Kidney tubule cell (primary cell): ENCODE results near the gene SYN1.
A peak's percentile ranks its signal among the peaks of the same experiment; 100 is the strongest.
"Not testable (repeated sequence)": the region's sequence is repeated elsewhere in the genome, so short reads cannot be mapped to it uniquely, and the experiment has no call there.

ENCODE experiments used
- DNase-seq: peaks from one replicate; pipeline ENCODE4 v3.0.0-alpha.2; 2018; ENCODE audit warnings: low spot score

The SYN1 gene

GRCh38 chrX:47633689-47634590, 14.3 kb upstream of the SYN1 start:
- no peak for DNase-seq

DNA sequence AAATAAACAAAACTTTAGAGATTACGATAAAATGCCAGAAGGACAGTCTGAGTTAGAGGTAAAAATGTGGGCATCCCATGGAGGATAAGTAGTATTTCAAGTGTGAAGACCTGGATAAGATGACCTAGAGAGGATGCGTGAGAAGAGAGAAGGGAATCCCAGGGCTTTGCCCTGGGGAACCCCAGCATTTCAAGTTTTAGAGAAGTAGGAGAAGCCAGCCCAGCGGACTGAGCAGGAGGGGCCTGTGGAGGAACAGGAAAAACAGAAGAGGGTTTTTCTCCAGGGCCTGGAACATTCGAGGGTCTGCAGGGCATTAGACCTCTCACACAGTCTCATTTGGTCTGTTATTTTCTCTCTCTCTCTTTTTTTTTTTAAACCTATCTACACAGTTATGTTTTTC, 13.0 kb upstream of the SYN1 start:
- DNase-seq, result no peak

DNA sequence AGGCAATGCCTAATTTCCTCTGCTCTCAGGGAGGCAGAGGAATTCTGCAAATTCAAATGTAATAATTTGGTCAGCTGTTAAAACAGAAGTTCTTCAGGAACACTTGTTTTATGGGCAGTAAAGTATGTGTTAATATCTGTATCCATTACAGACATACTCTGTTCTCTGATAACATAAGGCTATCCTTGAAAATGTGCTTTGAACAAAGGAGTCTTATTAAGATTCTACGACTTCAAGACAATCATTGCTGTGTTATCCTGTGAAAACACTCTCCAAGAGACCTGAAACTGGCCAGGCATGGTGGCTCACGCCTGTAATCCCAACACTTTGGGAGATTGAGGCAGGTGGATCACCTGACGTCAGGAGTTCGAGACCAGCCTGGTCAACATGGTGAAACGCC, 12.0 kb upstream of the SYN1 start:
- no peak for DNase-seq

DNA sequence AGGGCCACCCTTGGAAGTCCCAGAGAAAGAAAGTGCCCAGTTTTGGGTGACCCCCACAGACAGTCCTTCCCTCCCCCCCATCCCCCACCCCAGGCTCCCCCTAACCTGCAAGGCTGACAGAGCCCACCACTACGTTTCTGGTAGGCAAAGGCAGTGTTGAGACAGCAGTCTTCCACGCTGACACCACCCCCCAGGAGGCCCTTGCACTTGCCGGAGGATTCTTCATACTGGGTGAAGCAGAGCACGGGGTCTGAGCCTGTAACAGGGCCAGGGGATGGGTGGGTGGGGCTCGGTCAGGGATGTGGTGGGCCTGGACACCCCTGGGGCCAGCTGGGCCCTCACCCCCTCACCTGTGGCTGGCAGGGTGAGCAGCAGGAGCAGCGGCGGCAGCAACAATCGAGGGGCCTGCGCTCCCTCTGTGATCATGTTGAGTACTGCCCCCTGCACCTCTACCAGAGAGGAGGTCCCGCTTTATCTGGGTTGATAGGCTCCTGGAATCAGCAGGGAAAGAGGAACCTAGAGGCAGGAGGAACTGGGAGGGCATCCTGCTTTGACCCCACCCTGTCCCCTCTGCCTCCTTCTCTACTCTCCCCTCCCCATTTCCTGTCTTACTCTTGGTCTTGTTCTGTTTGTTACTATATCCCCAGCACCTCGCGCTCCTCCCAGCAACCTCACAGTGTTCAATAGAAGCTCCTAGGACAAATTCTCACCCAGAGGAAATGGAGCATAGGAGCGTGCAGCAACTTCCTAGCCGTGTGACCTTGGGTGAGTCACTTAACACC, 10.0 kb upstream of the SYN1 start, which contains the start of gene CFP:
CFP (minus strand) TSS at position 512 of the 782 bp plus-strand sequence; CDS start at position 426, 86 bp downstream.
- DNase-seq, result no peak

GRCh38 chrX:47628982-47629381, 9.3 kb upstream of the SYN1 start:
- DNase-seq, result no peak

DNA sequence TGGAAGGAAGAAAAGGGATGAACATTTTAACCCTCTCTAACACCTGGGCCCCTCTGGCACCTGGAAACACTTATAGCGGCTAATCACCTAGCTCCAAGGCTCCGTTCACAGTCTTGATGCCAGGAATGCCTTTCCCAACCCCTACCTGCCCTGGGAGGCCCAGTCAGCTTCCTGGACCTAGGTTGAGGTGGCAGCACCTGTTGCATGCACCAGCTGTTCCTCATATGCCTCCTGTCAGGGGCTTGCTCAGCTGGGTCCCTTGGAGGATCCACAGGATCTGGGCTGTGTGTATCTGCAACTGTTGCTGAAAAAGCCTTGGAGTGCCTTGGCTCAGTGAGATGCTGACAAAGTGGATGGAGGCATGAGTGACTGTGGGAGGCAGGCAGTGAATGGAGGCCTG, 5.7 kb upstream of the SYN1 start:
- no peak for DNase-seq

- peak; percentile 70 for DNase-seq
These were observed 3.9 kb upstream of the SYN1 start for GRCh38 chrX:47623540-47624027.

DNA sequence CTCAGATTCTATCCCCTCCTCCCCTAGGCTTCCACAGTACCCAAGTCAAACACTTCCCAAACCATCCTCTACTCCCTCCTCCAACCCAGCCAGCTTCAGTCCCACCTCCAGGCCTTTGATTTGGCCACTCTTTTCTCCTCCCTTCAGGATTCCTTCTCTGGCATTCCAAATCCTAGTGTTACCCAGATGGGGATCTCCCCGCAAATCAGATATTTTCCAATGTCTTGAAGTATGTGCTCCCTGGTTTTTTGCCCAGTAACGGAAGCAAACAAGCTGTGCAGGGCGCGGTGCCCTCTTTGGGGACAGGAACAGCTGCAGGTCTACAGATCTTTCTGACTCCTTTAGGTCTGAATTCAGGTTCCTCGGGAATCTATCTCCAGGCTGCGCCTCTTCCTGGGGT, 2.2 kb upstream of the SYN1 start:
- no peak for DNase-seq

DNA sequence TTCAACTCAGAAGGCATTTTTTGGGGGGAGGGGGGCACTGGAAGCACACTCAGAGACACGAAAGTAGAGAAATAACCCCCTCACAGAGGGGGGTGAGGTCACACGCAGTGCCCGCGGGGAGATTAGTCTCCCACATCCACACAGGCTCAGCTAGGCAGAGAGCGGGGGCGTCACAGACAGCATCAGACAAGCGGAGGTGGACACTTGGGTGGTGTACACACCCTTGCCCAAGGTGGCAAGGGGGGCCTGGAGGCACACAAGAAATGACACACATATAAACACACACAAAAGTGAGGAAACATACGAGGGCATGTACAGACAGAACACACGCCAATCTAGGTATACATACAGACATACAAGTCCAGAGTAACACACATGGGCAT, 637 bp upstream of the SYN1 start:
- DNase-seq, result no peak

GRCh38 chrX:47618923-47619485, 653 bp downstream of the SYN1 start:
- no peak for DNase-seq

- DNase-seq, result no peak
These were observed 5.0 kb downstream of the SYN1 start for GRCh38 chrX:47614618-47615017.

DNA sequence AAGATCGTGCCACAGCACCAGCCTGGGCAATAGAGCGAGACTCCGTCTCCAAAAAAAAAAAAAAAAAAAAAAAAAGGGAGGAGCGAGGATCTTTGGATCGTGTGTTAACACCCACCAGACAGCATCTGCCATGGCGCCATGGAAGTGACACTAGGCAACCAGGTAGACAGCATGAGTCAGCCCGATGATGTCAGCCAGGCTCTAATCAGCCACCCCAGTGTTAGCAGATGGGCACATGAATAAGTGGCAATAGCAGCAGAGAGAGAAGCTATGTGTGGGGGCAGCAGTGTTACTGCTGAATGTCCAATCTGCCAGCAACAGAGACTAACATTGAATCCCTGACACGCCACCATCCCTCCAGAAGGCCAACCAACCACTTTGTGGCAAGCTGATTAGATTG, 6.6 kb downstream of the SYN1 start:
- peak; percentile 17 for DNase-seq

- no peak for DNase-seq
These were observed 7.2 kb downstream of the SYN1 start for GRCh38 chrX:47612418-47612817.

- DNase-seq, result no peak
These were observed 7.7 kb downstream of the SYN1 start for GRCh38 chrX:47611926-47612325.

DNA sequence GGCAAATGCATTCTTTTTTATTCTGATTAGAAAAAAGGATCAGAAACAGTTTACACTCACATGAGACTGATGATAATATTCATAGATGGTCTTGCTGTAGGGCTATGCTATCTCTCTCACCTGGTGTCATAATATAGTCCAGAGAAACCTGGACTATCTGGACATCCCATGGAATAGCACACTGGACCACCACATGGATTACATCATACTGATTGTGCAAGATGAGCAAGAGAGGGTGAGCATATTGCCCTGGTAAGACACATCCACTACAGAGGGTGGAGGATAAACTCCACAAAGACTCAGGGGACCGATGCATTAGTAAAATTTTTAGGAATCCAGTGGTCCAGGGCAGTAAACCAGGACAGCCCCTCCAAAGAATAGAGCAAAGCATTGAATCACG, 8.2 kb downstream of the SYN1 start:
- no peak for DNase-seq

DNA sequence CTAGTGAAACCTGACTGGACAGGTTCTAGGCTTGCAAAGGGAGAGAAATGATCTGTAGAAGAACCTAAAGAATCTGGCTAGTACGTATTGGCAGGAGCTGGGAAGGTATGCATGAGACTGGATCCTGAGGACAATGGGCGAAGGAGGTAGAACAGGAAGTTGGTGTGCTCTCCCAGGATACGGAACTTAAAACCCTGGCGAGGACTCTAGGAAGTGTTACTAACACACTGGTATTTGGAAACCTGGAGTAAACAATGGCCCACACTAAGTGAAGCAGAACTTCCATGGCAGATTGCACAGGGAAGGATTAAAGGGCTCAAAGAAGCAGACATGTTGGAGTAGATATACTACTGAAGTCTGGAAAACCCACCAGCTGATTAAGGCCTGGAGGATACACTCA, 9.1 kb downstream of the SYN1 start:
- DNase-seq, result no peak

- DNase-seq, result no peak
These were observed 11.4 kb downstream of the SYN1 start for GRCh38 chrX:47608130-47608810.

DNA sequence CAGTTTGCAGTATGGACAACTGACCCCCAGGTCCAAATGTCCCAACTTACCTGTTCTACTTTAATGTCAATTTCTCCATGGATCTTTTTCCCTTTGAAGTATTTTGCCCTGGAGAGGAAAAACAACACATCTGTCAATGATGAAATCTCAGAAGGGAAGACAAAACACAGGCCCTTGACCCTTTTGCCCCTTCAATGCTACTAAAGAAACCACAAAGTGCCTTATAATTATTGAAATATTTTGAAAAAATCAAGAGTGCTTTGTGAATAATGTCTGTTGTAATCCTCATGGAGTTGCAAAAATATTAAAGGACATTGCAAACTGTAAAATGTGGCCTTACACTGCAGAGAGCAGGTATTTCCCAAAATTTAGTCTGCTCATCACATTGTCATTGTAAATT, 12.6 kb downstream of the SYN1 start:
- DNase-seq, result no peak

- no peak for DNase-seq
These were observed 14.6 kb downstream of the SYN1 start for GRCh38 chrX:47605024-47605423.

GRCh38 chrX:47603125-47603524, 16.5 kb downstream of the SYN1 start:
- DNase-seq, result not testable (repeated sequence)

DNA sequence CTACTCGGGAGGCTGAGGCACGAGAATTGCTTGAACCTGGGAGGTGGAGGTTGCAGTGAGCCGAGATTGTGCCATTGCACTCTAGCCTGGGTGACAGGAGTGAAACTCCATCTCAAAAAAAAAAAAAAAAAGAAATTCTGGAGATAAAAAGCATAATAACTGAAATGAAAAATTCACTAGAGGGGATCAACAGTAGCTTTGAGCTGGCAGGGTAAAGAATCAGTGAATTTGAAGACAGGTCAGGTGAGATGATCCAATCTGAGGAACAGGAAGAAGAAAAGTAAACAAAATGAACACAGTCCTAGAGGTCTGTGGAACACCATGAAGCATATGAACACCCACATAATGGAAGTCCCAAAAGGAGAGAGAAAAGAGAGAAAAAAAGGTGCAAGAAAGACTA, 22.4 kb downstream of the SYN1 start:
- no peak for DNase-seq

DNA sequence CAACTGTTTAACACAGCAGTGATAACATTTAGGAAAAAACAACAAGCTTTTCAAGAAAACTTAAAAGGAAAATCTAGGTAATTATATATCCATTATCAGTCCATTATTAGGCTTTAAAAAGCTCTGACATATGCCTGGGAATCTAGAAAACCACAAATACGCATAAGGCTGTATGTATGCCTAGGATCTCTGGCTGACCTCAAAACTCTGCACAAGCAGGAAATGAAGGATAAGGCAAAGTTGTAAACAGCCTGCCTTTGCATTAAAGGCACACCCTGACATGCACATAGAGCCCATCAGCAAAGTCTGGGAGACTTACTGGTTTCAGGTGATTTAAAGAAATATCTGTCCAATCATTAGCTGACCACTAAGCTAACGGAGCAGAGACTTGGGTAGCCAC, 23.4 kb downstream of the SYN1 start:
- no peak for DNase-seq
